Measurements from ENCODE around the gene SEZ6L2.

GRCh38 chr16:29912087-29912486, 12.7 kb upstream of the SEZ6L2 start:
- TF ChIP-seq CTCF (IDR thresholded peaks at IDR 0.05) (no peak), ZFX (IDR thresholded peaks at IDR 0.05; ENCODE audit: borderline replicate concordance) (no peak)
